HUES64 (cell line): ENCODE data around the gene GALNTL6.

ENCODE experiments used
- H3K27ac ChIP-seq: 2 replicates; pipeline ENCODE4 v1.7.0; 2013; ENCODE audit warnings: low read depth, low read length, inconsistent platforms
- H3K27me3 ChIP-seq: 2 replicates; pipeline ENCODE4 v1.6.1; 2013; ENCODE audit warnings: mild to moderate bottlenecking, low read length; ENCODE audit not compliant: insufficient read depth
- H3K36me3 ChIP-seq: 2 replicates; pipeline ENCODE4 v1.6.1; 2013; ENCODE audit warnings: mild to moderate bottlenecking, low read length; ENCODE audit not compliant: insufficient read depth
- H3K4me1 ChIP-seq: 2 replicates; pipeline ENCODE4 v1.6.1; 2013; ENCODE audit warnings: mild to moderate bottlenecking, low read length, moderate library complexity; ENCODE audit not compliant: insufficient read depth
- H3K4me3 ChIP-seq: 2 replicates; pipeline ENCODE4 v1.5.1; 2013; ENCODE audit warnings: mild to moderate bottlenecking, low read length, moderate library complexity
- H3K9ac ChIP-seq: 2 replicates; pipeline ENCODE4 v1.6.1; 2013; ENCODE audit warnings: mild to moderate bottlenecking, low read depth, low read length
- H3K9me3 ChIP-seq: 2 replicates; pipeline ENCODE4 v1.6.1; 2013; ENCODE audit warnings: low read depth, low read length; ENCODE audit not compliant: insufficient read depth
- WGBS: fragments of 150-250, 120-280 bp; methylation state at CpG from one replicate; pipeline ENCODE4 v1.1.7; 2013; ENCODE audit warnings: missing lambda C conversion rate; 5-methylcytosine and 5-hydroxymethylcytosine counted together

The GALNTL6 gene

GRCh38 chr4:171993247-171993646, 180.0 kb downstream of the GALNTL6 start:
- Histone ChIP-seq H3K27ac (peak overlapping the region; percentile 67; the same call in 1 of the 2 replicates), H3K27me3 (no peaks in the 10 kb centered on the region), H3K4me1 (peaks cover 17% of the 10 kb centered on the region), H3K4me3 (no peak overlapping the region), H3K36me3 (no peaks in the 10 kb centered on the region), H3K9ac (no peak overlapping the region), H3K9me3 (peaks cover 8% of the 10 kb centered on the region; the same call in 1 of the 2 replicates)
- WGBS: 56% methylated on average over 1 of the region's 1 CpG

- no peak overlapping the region for H3K9ac ChIP-seq
These were observed 194.7 kb downstream of the GALNTL6 start for GRCh38 chr4:172007889-172008288.

GRCh38 chr4:172009446-172010230, 196.4 kb downstream of the GALNTL6 start:
- H3K9ac ChIP-seq: no peak overlapping the region
- no peak overlapping the region for H3K27ac ChIP-seq
- H3K36me3 ChIP-seq: no peaks in the 10 kb centered on the region
- no peak overlapping the region for H3K4me3 ChIP-seq
- H3K4me1 ChIP-seq: peaks cover 33% of the 10 kb centered on the region
- 87% methylated on average over 2 of the region's 3 CpGs for whole genome bisulfite sequencing
- no peaks in the 10 kb centered on the region for H3K9me3 ChIP-seq
- H3K27me3 ChIP-seq: peaks cover 22% of the 10 kb centered on the region

More at GRCh38 chr4:172007889-172008288, 194.7 kb downstream of the GALNTL6 start:
- Histone ChIP-seq H3K9me3 (no peaks in the 10 kb centered on the region), H3K27me3 (peaks cover 22% of the 10 kb centered on the region), H3K4me3 (no peak overlapping the region), H3K36me3 (no peaks in the 10 kb centered on the region), H3K4me1 (peaks cover 33% of the 10 kb centered on the region), H3K27ac (no peak overlapping the region)

GRCh38 chr4:172011196-172011595, 198.0 kb downstream of the GALNTL6 start:
- WGBS: 52% methylated on average over 1 of the region's 1 CpG
- Histone ChIP-seq H3K9me3 (no peaks in the 10 kb centered on the region), H3K36me3 (no peaks in the 10 kb centered on the region), H3K9ac (no peak overlapping the region), H3K4me3 (no peak overlapping the region), H3K27me3 (peaks cover 22% of the 10 kb centered on the region), H3K27ac (no peak overlapping the region; the same call in 1 of the 2 replicates), H3K4me1 (peaks cover 33% of the 10 kb centered on the region)

GRCh38 chr4:172018358-172018757, 205.2 kb downstream of the GALNTL6 start:
- H3K27me3 ChIP-seq: no peaks in the 10 kb centered on the region
- no peaks in the 10 kb centered on the region for H3K4me1 ChIP-seq
- no peaks in the 10 kb centered on the region for H3K9me3 ChIP-seq
- H3K9ac ChIP-seq: no peak overlapping the region
- H3K27ac ChIP-seq: no peak overlapping the region
- WGBS: 94% methylated on average over 1 of the region's 1 CpG
- no peaks in the 10 kb centered on the region for H3K36me3 ChIP-seq
- no peak overlapping the region for H3K4me3 ChIP-seq

GRCh38 chr4:172035562-172035961, 222.4 kb downstream of the GALNTL6 start:
- Histone ChIP-seq H3K9me3 (no peaks in the 10 kb centered on the region), H3K27ac (no peak overlapping the region), H3K36me3 (no peaks in the 10 kb centered on the region), H3K27me3 (no peaks in the 10 kb centered on the region), H3K9ac (no peak overlapping the region), H3K4me3 (no peak overlapping the region), H3K4me1 (no peaks in the 10 kb centered on the region)
- WGBS: 92% methylated on average over 1 of the region's 2 CpGs

- H3K9ac ChIP-seq: no peak overlapping the region
- H3K4me3 ChIP-seq: no peak overlapping the region
- no peaks in the 10 kb centered on the region; the same call in 1 of the 2 replicates for H3K4me1 ChIP-seq
- no peaks in the 10 kb centered on the region for H3K27me3 ChIP-seq
- H3K9me3 ChIP-seq: no peaks in the 10 kb centered on the region
- H3K36me3 ChIP-seq: no peaks in the 10 kb centered on the region
- no peak overlapping the region for H3K27ac ChIP-seq
These were observed 227.6 kb downstream of the GALNTL6 start for GRCh38 chr4:172040766-172041165.

GRCh38 chr4:172042714-172043114, 229.5 kb downstream of the GALNTL6 start:
- H3K27ac ChIP-seq: no peak overlapping the region
- WGBS: 90% methylated on average over 2 of the region's 3 CpGs

GRCh38 chr4:172045981-172046380, 232.8 kb downstream of the GALNTL6 start:
- Histone ChIP-seq H3K27me3 (no peaks in the 10 kb centered on the region), H3K9me3 (no peaks in the 10 kb centered on the region), H3K4me3 (no peak overlapping the region), H3K9ac (no peak overlapping the region), H3K27ac (no peak overlapping the region), H3K36me3 (no peaks in the 10 kb centered on the region), H3K4me1 (no peaks in the 10 kb centered on the region; the same call in 1 of the 2 replicates)
- 88% methylated on average over 1 of the region's 2 CpGs for WGBS

More at GRCh38 chr4:172042714-172043114, 229.5 kb downstream of the GALNTL6 start:
- no peaks in the 10 kb centered on the region for H3K9me3 ChIP-seq
- H3K9ac ChIP-seq: no peak overlapping the region
- no peaks in the 10 kb centered on the region for H3K27me3 ChIP-seq
- no peaks in the 10 kb centered on the region; the same call in 1 of the 2 replicates for H3K4me1 ChIP-seq
- H3K36me3 ChIP-seq: no peaks in the 10 kb centered on the region
- H3K4me3 ChIP-seq: no peak overlapping the region

- Histone ChIP-seq H3K9ac (no peak overlapping the region), H3K27ac (no peak overlapping the region), H3K9me3 (no peaks in the 10 kb centered on the region), H3K4me1 (no peaks in the 10 kb centered on the region), H3K36me3 (no peaks in the 10 kb centered on the region), H3K27me3 (no peaks in the 10 kb centered on the region), H3K4me3 (no peak overlapping the region)
- 100% methylated on average over 1 of the region's 1 CpG for WGBS
These were observed 235.5 kb downstream of the GALNTL6 start for GRCh38 chr4:172048666-172049065.

GRCh38 chr4:172050911-172051310, 237.7 kb downstream of the GALNTL6 start:
- WGBS: 96% methylated on average over 4 of the region's 4 CpGs
- Histone ChIP-seq H3K27me3 (no peaks in the 10 kb centered on the region), H3K4me3 (no peak overlapping the region), H3K4me1 (no peaks in the 10 kb centered on the region), H3K9ac (no peak overlapping the region), H3K27ac (no peak overlapping the region), H3K9me3 (no peaks in the 10 kb centered on the region), H3K36me3 (no peaks in the 10 kb centered on the region)
